Transverse colon (tissue), 4 donors: ENCODE measurements around the gene FKBP15.

ENCODE experiments used
- CTCF ChIP-seq, 5 experiments: fragments of 200-600 bp in 3 of 5; fragments of 450-650 bp in 2 of 5; sonication (generic) in 3 of 5; IDR thresholded peaks; 1 replicate in 2 of 5; 2 replicates in 3 of 5; pipeline ENCODE4 v1.5.1; 2016 to 2017; ENCODE audit warnings: antibody characterized with exemption in 5 of 5, inconsistent platforms in 3 of 5, mild to moderate bottlenecking in 2 of 5, moderate library complexity in 1 of 5
- POLR2A ChIP-seq: fragments of 450-650 bp; IDR thresholded peaks from one replicate; pipeline ENCODE4 v1.6.1; 2016; ENCODE audit warnings: antibody characterized with exemption, mild to moderate bottlenecking, moderate library complexity
- POLR2AphosphoS5 ChIP-seq, 3 donors: sonication (generic); formaldehyde crosslinking; IDR thresholded peaks; one replicate each; pipeline ENCODE4 v1.6.1; 2016; ENCODE audit warnings: antibody characterized with exemption in 3 of 3

- TF ChIP-seq CTCF (IDR thresholded peaks at IDR 0.05) (no peak), POLR2AphosphoS5 (IDR thresholded peaks at IDR 0.05) (no peak), POLR2A (no peak)
Observed at GRCh38 chr9:113152699-113153098, 68.4 kb downstream of the FKBP15 start.
